Effector memory CD8-positive, alpha-beta T cell (primary cell): Measurements from ENCODE around the gene KATNAL1.

Source experiments
- ATAC-seq: fragments of 150-1000 bp; cut with Tn5 transposase; replicated peaks from 2 replicates; pipeline ENCODE4 v1.10.0; 2021; ENCODE audit warnings: mild to moderate bottlenecking, moderate library complexity
- DNase-seq, 3 experiments: peaks; one replicate each; pipeline ENCODE4 v3.0.0; 2021
- H3K27ac Mint-ChIP-seq, 2 donors: one replicate each; pipeline ENCODE4 v1.8.0; 2022; ENCODE audit warnings: mild to moderate bottlenecking in 2 of 2, mixed read lengths in 2 of 2, moderate library complexity in 2 of 2
- H3K27me3 Mint-ChIP-seq, 2 donors: one replicate each; pipeline ENCODE4 v1.8.0; 2022; ENCODE audit warnings: mixed read lengths in 2 of 2
- H3K36me3 Mint-ChIP-seq: one replicate; pipeline ENCODE4 v1.8.0; 2022; ENCODE audit warnings: mild to moderate bottlenecking, moderate library complexity, mixed read lengths; ENCODE audit not compliant: insufficient read depth
- H3K4me1 Mint-ChIP-seq, 2 donors: one replicate each; pipeline ENCODE4 v1.8.0; 2022; ENCODE audit warnings: low read depth in 2 of 2, mixed read lengths in 2 of 2
- H3K4me3 Mint-ChIP-seq, 2 donors: one replicate each; pipeline ENCODE4 v1.8.0; 2022; ENCODE audit warnings: mild to moderate bottlenecking in 2 of 2, mixed read lengths in 2 of 2, moderate library complexity in 2 of 2
- H3K9me3 Mint-ChIP-seq, 2 donors: one replicate each; pipeline ENCODE4 v1.8.0; 2022; ENCODE audit warnings: mixed read lengths in 2 of 2

Gene KATNAL1

DNA sequence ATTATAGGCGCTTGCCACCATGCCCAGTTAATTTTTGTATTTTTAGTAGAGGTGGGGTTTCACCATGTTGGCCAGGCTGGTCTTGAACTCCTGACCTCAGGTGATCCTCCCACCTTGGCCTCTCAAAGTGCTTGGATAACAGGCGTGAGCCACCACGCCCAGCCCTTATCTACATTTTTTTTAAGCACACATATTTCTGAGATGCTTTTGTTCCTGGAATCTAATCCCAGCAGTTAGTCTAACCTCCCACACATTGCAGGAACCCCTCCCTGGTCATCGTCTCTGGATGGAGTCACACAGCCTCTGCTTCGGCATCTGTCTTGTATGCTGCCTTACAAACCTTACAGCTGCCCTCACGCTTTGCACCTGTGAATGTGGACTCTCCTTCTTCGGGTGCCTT, 15.1 kb upstream of the KATNAL1 start:
- no peak overlapping the region for H3K27ac Mint-ChIP-seq
- H3K27me3 Mint-ChIP-seq: no peaks in the 10 kb centered on the region
- H3K9me3 Mint-ChIP-seq: no peaks in the 10 kb centered on the region
- no peak overlapping the region for H3K4me3 Mint-ChIP-seq
- H3K36me3 Mint-ChIP-seq: peaks cover 4% of the 10 kb centered on the region
- no peak for DNase-seq
- H3K4me1 Mint-ChIP-seq: peaks cover 5 to 8% of the 10 kb centered on the region in 2 donors
- no peak for ATAC-seq

DNA sequence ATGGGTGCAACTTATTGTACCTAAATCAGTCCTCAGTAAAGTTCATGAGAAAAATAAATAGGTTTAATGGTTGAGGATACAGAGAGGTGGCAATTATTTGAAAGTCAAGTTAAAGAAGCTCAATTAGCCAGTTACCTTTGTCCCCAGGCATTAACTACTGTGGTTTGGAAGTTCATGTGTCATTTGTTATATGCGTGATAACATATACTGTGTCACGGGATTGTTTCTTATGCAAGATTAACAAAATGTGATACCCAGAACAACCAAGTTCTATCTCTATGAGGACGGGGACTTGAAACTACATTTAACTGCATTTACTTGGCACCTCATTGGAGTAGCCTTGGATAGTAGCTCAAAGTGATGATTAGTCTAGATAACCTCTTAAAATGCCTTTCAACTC, 13.9 kb upstream of the KATNAL1 start:
- H3K27ac Mint-ChIP-seq: no peak overlapping the region
- peaks cover 5 to 8% of the 10 kb centered on the region in 2 donors for H3K4me1 Mint-ChIP-seq
- H3K27me3 Mint-ChIP-seq: no peaks in the 10 kb centered on the region
- H3K36me3 Mint-ChIP-seq: peaks cover 4% of the 10 kb centered on the region
- DNase-seq (no peak), ATAC-seq (no peak)
- no peak overlapping the region for H3K4me3 Mint-ChIP-seq
- no peaks in the 10 kb centered on the region for H3K9me3 Mint-ChIP-seq

DNA sequence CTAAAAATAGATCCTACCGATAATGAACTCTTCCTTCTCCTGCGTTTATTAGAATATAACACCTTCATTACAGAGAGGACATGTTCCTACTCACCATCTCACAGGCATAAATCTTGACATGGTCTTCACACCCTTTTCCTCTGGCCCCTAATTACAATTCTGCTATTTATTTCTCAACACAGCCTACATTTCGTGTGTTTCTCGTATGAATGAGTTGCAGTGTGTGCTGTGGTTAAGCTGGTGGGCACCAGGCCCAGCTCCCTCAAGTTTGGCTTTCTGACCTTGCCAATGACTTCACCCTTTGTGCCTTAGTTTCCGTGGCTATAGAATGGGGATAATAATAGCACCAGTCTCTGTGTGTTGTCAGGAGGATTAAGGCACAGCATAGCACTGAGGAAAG, 12.3 kb upstream of the KATNAL1 start:
- no peak overlapping the region for H3K4me3 Mint-ChIP-seq
- H3K27ac Mint-ChIP-seq: no peak overlapping the region
- no peaks in the 10 kb centered on the region for H3K9me3 Mint-ChIP-seq
- peaks cover 8% of the 10 kb centered on the region for H3K36me3 Mint-ChIP-seq
- no peaks in the 10 kb centered on the region for H3K27me3 Mint-ChIP-seq
- H3K4me1 Mint-ChIP-seq: peaks cover 4 to 9% of the 10 kb centered on the region in 2 donors
- DNase-seq (no peak), ATAC-seq (no peak)

DNA sequence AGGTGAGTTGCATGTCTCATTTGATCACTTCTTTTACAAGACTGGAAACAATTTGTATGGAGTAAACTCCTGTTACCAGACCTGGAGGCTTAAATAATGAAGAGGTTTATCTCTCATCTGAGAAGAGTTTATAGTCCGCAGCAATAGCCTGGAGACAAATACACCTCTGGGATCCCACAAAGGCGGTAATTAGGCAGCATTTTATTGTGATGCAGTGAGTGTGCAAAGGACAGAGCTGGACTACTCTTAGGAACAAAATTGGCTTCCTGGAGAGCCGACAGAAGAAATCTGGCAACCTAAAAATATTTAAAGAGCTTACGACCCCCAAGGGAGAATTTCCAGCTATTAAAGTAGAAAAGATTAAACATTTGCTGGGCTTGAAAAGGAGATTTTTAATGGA, 11.8 kb upstream of the KATNAL1 start:
- Mint-ChIP-seq H3K4me1 (peaks cover 6 to 12% of the 10 kb centered on the region in 2 donors), H3K27ac (no peak overlapping the region), H3K27me3 (no peaks in the 10 kb centered on the region), H3K36me3 (peaks cover 8% of the 10 kb centered on the region), H3K9me3 (no peaks in the 10 kb centered on the region), H3K4me3 (no peak overlapping the region)
- ATAC-seq: no peak
- DNase-seq: no peak

DNA sequence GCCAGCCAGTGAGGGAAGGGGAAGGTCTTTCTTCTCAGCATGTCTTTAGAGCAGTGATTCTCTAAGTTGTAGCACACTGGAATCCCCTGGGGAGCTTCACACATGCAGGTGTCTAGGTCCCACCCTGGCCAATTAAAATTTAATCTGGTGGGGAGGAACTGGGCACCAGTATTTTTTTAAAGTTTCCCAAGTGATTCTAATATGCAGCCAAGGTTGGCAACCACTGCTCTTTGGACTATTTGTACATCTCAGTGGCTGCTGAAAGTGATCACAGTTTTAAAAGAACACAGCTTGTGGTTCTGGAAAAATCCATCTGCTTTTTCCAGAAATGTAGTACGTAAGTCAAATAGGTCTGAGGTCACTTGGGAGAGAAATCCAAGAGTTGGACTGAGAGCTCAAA, 10.7 kb upstream of the KATNAL1 start:
- DNase-seq (no peak), ATAC-seq (no peak)
- no peaks in the 10 kb centered on the region for H3K27me3 Mint-ChIP-seq
- H3K4me1 Mint-ChIP-seq: peaks cover 8 to 12% of the 10 kb centered on the region in 2 donors
- H3K4me3 Mint-ChIP-seq: no peak overlapping the region
- H3K9me3 Mint-ChIP-seq: no peaks in the 10 kb centered on the region
- H3K36me3 Mint-ChIP-seq: peaks cover 8% of the 10 kb centered on the region
- no peak overlapping the region for H3K27ac Mint-ChIP-seq

GRCh38 chr13:30314562-30314961, 7.2 kb upstream of the KATNAL1 start:
- Mint-ChIP-seq H3K36me3 (peaks cover 8% of the 10 kb centered on the region), H3K9me3 (no peaks in the 10 kb centered on the region), H3K27ac (no peak overlapping the region), H3K4me3 (no peak overlapping the region), H3K27me3 (no peaks in the 10 kb centered on the region), H3K4me1 (peaks cover 8 to 9% of the 10 kb centered on the region in 2 donors)
- DNase-seq (no peak), ATAC-seq (no peak)

GRCh38 chr13:30314069-30314468, 6.7 kb upstream of the KATNAL1 start:
- no peaks in the 10 kb centered on the region for H3K27me3 Mint-ChIP-seq
- H3K36me3 Mint-ChIP-seq: peaks cover 6% of the 10 kb centered on the region
- no peak overlapping the region for H3K27ac Mint-ChIP-seq
- ATAC-seq (no peak), DNase-seq (no peak)
- H3K9me3 Mint-ChIP-seq: no peaks in the 10 kb centered on the region
- H3K4me1 Mint-ChIP-seq: peaks cover 8% of the 10 kb centered on the region in 2 donors
- no peak overlapping the region for H3K4me3 Mint-ChIP-seq

DNA sequence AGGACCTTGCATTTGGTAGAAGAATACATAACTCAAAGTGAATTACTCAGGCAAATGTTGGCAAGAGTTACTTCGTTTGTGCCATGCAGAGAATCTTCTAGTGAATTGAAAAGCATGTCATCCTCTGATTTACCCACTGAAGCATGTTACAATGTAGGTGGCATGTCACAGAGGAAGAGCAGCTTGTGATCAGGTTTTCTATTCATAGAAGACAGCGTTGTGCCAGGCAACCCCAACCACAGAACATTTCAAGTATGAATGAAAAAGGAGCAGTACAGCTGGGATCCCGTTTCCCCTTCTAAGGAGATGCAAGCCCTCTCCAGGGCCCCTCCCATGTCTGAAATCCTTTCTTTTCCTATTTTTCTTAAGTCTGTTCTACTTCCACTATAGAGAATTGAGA, 6.0 kb upstream of the KATNAL1 start:
- Mint-ChIP-seq H3K4me1 (peaks cover 8% of the 10 kb centered on the region in 2 donors), H3K27me3 (no peaks in the 10 kb centered on the region), H3K36me3 (peaks cover 3% of the 10 kb centered on the region), H3K27ac (no peak overlapping the region), H3K4me3 (no peak overlapping the region), H3K9me3 (no peaks in the 10 kb centered on the region)
- no peak for ATAC-seq
- no peak for DNase-seq

DNA sequence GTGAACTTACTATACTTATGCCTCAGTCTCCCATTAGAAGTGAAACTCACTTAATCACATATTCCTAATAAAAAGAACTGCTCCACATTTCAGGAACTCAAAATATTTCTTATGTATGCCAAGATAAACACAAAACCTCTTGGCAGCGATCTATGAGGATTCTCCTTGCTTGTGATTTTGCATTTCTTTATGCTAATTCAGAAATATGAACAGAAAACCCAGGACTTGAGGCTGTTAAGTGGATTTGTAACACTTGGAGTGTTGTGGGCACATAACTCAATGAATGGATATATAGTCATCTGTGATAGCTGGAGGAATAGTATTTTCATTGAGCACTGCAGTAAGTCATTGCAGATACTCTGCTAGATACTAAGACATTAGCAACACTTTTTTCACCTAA, 5.6 kb upstream of the KATNAL1 start:
- Mint-ChIP-seq H3K4me1 (peaks cover 8% of the 10 kb centered on the region in 2 donors), H3K27me3 (no peaks in the 10 kb centered on the region), H3K4me3 (no peak overlapping the region), H3K36me3 (peaks cover 3% of the 10 kb centered on the region), H3K9me3 (no peaks in the 10 kb centered on the region), H3K27ac (no peak overlapping the region)
- ATAC-seq: no peak
- no peak for DNase-seq

DNA sequence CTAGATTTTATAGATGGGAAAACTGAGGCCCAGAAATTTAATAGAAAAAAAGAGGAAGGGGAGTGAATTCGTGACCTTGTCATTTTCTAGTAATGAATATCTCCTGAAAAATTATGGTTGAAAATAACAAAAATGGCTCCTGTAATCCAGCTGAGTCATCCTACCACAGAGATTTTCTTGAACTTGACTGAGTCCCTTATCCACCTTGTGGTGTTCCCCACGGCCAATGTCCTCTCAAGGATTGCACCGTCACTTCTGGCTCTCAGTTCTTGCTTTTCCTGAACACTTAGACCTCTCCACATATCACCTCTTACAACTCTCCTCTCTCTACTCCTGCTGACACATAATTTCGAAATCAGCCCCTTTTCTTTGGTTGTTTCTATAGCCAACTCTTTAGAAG, 1.2 kb upstream of the KATNAL1 start:
- ATAC-seq (no peak), DNase-seq (no peak)
- Mint-ChIP-seq H3K4me3 (peak overlapping the region; percentile 1 to 86), H3K36me3 (no peaks in the 10 kb centered on the region), H3K9me3 (no peaks in the 10 kb centered on the region), H3K4me1 (peaks cover 5 to 22% of the 10 kb centered on the region in 2 donors), H3K27ac (no peak overlapping the region), H3K27me3 (no peaks in the 10 kb centered on the region)

- no peaks in the 10 kb centered on the region for H3K27me3 Mint-ChIP-seq
- no peaks in the 10 kb centered on the region for H3K9me3 Mint-ChIP-seq
- peaks cover 5 to 22% of the 10 kb centered on the region in 2 donors for H3K4me1 Mint-ChIP-seq
- DNase-seq: no peak
- ATAC-seq: no peak
- no peak overlapping the region for H3K27ac Mint-ChIP-seq
- no peaks in the 10 kb centered on the region for H3K36me3 Mint-ChIP-seq
- H3K4me3 Mint-ChIP-seq: peak overlapping the region; percentile 84 to 86
These were observed 580 bp upstream of the KATNAL1 start for GRCh38 chr13:30307971-30308290.

GRCh38 chr13:30306762-30307193, 573 bp downstream of the KATNAL1 start:
- Mint-ChIP-seq H3K4me1 (peaks cover 5 to 26% of the 10 kb centered on the region in 2 donors), H3K36me3 (no peaks in the 10 kb centered on the region), H3K4me3 (peak overlapping the region; percentile 84 to 86), H3K9me3 (no peaks in the 10 kb centered on the region), H3K27me3 (no peaks in the 10 kb centered on the region), H3K27ac (peak overlapping the region; percentile 83 to 89)
- peak; percentile 90 to 92 (median 92) for DNase-seq
- ATAC-seq: peak; percentile 87

- H3K27ac Mint-ChIP-seq: peak overlapping the region in 1 of 2 donors; percentile 2
- no peaks in the 10 kb centered on the region for H3K9me3 Mint-ChIP-seq
- H3K36me3 Mint-ChIP-seq: no peaks in the 10 kb centered on the region
- DNase-seq (no peak), ATAC-seq (no peak)
- H3K4me1 Mint-ChIP-seq: peaks cover 5 to 26% of the 10 kb centered on the region in 2 donors
- H3K27me3 Mint-ChIP-seq: no peaks in the 10 kb centered on the region
- H3K4me3 Mint-ChIP-seq: no peak overlapping the region
These were observed 1.8 kb downstream of the KATNAL1 start for GRCh38 chr13:30305456-30305970.

- no peaks in the 10 kb centered on the region for H3K27me3 Mint-ChIP-seq
- peaks cover 5 to 32% of the 10 kb centered on the region in 2 donors for H3K4me1 Mint-ChIP-seq
- H3K4me3 Mint-ChIP-seq: no peak overlapping the region
- DNase-seq: no peak
- H3K27ac Mint-ChIP-seq: no peak overlapping the region
- no peaks in the 10 kb centered on the region for H3K9me3 Mint-ChIP-seq
- no peak for ATAC-seq
- H3K36me3 Mint-ChIP-seq: no peaks in the 10 kb centered on the region
These were observed 4.1 kb downstream of the KATNAL1 start for GRCh38 chr13:30303269-30303668.

DNA sequence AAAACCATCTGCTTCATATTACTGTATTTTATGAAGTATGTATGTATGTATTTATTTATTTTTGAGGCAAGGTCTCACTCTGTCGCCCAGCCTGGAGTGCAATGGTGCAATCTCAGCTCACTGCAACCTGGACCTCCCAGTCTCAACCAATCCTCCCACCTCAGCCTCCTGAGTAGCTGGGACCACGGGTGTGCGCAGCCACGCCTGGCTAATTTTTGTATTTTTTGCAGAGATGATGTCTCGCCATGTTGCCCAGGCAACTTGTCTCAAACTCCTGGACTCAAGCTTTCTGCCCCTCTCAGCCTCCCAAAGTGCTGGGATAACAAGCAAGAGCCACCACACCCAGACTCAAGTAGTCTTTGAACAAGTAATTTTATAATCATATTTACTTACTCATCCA, 5.5 kb downstream of the KATNAL1 start:
- Mint-ChIP-seq H3K4me1 (peaks cover 7 to 32% of the 10 kb centered on the region in 2 donors), H3K9me3 (no peaks in the 10 kb centered on the region), H3K4me3 (no peak overlapping the region), H3K27me3 (no peaks in the 10 kb centered on the region), H3K27ac (no peak overlapping the region), H3K36me3 (no peaks in the 10 kb centered on the region)
- ATAC-seq: no peak
- no peak for DNase-seq
